CD1c-positive myeloid dendritic cell (primary cell): ENCODE measurements around the gene MEMO1.
"Not testable (repeated sequence)": the region's sequence is repeated elsewhere in the genome, so short reads cannot be mapped to it uniquely, and the experiment has no call there.

Experiments
- DNase-seq: peaks from one replicate; pipeline ENCODE4 v3.0.0-alpha.2; 2016; ENCODE audit errors: extremely low spot score

Gene MEMO1

DNA sequence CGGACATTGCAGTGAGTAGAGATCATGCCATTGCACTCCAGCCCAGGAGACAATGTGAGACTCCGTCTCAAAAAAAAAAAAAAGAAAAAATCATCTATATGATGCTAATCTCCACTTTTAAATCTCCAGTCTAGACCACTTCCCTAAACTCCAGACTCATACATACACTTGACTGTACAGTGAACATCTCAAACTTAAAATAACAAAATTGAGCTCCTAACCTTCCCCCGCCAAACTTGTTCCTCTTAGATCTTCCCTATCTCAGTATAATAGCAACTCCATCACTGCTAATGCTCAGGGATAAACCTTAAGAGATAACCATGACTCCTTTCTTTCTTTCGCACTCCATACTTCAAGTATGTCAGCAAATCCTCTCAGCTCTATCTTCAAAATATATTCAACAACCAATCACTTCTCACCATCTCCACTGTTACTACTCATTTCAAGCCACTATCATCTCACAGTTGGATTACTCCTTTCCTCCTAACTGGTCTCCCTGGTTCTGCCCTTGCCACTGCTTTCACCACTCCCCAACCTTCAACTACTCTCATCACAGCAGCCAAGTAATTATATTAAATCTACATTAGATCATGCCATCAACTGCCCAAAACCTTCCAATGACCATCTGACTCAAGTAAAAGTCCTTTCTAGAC is 12.0 kb downstream of the MEMO1 start:
- DNase-seq: peak; percentile 15

DNA sequence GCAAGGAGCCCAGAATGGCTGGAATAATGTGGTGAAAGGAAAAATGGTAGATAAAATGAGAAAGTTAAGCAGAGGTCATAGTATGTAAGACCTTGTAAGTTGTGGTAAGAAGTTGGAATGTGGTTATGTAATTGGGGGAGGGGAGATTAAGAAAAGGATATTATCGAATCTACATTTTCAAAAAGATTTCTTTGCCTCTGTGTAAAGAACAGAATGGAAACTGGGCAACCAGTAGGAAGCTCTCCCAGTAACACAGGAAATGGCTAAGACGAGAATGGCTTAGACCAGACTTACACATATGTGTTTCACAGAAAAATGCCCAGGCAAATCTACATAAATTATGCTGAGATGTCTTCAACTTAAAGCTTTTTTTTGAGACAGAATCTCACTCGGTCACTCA is 13.2 kb downstream of the MEMO1 start:
- no peak for DNase-seq

DNA sequence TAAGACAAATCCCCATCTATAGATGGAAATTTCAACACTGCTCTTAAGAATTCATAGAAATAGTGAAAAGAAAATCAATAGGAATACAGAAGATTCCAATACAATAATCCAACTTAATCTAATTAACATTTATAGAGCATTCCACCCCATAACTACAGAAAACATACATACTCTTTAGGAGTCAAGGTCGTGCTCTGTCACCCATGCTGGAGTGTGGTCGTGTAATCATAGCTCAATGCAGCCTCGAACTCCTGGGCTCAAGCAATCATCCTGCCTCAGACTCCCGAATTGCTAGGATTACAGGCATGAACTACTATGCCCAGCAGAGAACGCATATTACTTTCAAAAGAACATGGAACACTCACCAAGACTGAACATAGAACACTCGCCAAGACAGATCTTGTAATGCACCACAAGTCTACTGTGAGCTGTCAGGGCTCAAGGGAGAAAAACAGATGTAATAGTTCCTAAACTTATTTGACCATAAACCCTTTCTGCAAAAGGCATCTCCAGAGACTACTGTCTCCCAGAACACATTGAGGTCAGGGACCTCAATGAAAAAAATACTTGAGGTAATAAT is 14.1 kb downstream of the MEMO1 start:
- no peak for DNase-seq

DNA sequence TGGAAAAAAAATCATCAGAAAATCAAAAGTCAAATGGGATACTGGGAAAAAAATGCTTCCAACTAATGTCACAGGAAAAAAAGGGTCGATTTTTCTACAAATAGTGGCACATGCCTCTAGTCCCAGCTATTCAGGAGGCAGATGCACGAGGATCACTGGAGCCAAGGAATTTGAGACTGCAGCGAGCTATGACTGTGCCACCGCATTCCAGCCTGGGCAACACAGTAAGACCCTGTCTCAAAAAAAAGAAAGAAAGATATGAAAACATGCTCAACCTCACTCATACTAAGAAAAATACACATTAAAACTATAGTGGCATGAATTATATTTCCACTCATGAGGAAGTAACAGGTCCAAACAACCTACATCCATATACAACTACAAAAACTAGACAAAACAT is 17.9 kb downstream of the MEMO1 start:
- no peak for DNase-seq

DNA sequence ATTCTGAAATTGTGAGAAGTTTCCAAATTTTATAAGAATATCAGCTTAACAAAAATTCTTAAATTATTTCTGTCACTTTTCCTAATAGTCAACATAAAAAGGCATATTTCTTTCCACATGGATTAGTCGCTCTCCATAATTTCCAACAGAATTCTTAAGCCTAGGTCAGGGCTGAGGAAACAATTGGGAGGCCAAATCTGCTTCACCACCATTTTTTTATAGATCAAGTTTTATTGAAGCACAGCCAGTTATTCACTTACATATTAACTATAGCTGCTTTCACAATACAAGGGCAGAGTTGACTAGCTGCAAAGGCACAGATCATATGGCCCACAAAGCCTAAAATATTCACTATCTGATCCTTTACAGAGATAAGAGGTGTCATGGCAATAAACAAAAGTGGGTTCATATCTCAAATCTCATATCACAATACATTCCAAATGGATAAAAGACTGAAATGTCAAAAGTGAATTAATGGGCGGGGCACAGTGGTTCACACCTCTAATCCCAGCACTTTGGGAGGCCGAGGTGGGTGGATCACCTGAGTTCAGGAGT is 18.7 kb downstream of the MEMO1 start:
- DNase-seq: no peak

DNA sequence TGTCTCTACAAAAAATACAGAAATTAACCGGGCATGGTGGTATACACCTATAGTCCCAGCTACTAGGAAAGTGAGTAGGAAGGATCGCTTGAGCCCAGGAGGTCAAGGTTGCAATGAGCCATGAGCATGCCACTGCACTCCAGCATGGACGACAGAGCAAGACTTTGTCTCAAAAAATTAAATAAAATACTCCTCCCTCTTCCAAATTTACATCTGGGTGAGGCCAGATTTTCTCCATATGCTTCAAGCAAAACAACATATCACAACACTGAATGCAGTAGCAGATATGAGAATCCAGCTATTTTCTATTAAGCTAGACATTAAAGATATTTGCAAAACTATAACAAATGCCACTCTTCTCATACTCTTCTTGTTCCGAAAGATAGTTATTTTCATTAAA is 20.9 kb downstream of the MEMO1 start:
- no peak for DNase-seq

DNA sequence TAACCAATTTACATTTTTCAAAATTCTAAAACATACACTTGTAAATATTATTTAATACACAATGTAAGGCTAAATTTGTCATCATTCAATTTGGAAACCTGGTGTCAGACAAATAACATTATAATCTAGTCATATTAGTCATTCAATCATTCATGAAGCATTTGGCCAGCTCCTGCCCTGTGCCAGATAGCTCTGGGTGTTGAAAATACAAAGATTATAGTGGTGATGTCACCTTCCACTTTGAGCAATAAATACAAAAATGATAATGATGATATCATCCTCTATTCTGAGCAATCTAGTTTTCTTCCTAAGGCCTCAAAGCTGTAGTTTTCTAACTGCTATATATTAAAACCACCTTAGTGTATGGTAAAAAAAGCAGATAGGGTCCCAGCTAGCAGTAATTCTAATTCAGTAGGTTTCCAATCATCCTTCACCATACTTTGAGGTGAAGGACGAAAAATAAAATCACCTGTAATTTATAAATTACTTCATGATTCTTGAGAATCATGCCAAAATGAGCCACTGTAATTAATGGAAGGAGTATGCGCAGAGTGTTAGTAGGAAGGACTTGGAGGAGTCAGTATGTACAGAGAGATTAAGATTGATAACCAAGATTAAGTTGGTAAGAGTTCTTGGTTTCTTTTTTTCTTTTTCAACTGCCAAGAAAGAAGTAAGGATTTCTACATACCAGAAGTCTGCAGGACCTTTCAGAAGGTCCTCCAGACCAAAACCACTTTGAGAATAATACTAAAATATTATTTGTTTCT is 23.2 kb downstream of the MEMO1 start:
- no peak for DNase-seq

DNA sequence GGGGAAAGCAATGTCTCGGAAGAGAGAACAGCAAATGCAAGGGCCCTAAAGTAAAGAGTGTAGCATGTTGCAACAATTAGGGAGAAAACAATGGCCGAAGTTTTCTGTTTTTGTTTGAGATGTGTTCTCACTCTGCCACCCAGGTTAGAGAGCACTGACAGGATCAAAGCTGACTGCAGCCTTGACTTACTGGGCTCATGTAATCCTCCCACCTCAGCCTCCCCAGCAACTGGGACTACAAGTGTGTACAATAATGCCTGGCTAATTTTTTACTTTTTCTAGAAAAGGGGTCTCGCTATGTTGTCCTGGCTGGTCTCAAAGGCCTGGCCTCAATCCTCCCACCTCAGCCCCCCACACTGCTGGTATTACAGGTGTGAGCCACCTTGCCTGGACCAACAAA is 23.9 kb downstream of the MEMO1 start:
- no peak for DNase-seq

DNA sequence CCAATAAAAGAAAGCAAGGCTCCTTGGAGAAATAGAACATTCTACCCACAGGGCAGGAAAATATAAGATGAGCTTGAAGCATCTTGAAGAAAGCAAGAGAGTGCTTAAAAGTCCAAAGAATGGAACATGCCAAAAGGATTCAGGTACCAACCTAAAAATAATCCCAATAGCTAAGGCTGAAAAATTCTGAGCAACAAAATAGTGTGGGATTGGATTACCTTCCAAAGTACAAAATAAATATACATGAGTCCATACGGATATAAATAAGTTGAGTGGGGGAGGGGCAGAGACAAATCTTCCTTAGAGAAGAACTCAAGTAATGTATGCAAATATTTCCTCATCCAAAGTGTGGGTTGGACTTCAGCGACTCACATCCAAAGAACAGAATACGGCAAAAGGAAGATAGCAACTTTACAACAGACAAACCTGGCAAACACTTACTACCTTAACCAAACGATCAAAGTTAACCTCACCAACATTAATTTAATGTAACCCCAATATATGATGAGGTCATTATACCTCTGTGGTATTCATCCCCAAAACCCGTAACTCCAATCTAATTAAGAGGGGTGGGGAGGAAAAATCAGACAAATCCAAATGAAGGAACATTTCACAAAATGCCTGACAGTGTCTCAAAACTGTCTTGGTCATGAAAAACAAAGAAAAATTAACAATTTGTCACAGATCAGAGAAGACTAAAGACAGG is 26.9 kb downstream of the MEMO1 start:
- DNase-seq: no peak

DNA sequence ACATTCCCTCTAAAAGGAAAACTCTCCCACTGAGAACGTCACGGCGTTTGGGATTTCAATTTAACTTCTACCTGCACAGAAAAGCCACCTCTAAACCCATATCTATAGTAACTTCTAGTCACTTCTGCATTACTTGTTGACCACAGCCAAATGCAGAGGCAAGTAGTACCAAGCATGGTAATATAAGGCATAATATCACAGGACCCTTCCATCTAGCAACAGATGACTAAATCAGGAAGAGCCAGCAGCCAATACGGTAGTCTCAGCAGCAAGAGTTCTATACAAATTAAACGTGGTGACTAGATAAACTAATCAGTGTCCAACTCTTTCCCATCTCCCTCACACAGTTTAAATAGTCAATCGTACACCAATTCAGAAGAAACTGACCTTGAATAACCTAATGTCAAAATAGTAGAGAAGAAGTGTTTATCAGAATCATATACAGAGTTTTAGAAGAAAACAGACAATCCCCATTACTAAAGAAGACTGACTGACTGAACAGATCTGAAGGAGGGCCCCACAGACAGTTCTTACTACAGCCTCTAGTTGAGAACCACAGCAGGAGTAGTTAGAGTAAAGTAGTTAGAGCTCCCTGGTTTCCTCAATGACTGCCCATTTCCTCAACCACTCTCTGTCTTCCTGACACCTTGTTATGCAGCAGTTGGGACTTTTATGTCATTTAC is 30.0 kb downstream of the MEMO1 start:
- DNase-seq: peak; percentile 69

DNA sequence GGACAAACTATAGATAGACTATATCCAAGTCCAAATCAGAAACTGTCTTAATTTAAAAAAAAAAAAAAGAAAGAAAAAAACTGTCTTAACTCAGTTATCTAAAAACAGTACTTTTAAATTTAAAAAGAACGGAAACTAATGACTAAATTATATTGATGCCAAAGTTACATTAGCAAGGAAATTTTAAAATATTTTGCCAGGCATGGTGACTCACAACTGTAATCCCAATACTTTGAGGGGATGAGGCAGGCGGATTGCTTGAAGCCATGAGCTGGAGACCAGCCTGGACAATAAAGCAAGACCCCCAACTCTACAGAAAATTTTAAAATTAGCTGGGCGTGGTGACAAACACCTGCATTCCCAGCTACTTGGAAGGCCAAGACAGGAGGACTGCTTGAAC is 30.9 kb downstream of the MEMO1 start:
- no peak for DNase-seq

DNA sequence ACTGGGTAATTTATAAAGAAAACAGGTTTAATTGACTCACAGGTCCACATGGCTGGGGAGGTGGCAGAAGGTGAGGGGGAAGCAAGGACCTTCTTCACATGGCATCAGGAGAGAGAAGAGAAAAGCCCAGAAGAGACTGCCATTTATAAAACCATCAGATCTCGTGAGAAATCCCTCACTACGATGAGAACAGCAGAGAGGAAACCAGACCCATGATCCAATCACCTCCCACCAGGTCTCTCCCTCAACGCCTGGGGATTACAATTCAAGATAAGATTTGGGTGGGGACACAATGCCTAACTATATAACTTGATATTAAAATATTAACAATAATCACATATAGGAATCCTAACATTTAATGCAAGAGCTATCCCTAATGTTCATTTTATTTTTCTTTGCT is 31.8 kb downstream of the MEMO1 start:
- no peak for DNase-seq

DNA sequence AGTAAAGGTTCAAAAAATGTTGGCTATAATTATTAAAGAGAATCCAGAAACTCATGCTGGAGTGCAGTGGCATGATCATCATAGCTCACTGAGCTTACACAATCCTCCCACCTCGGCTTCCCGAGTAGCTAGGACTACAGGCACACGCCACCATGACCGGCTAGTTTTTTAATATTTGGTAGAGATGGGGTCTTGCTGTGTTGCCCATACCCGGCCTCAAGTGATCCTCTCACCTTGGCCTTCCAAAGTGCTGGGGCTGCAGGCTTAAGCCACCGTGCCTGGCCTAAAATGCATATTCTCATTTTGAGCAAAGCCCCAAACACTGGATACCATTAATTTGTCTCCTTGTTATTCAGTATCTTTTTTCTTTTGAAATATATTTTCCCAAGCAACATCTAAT is 32.4 kb downstream of the MEMO1 start:
- DNase-seq: no peak

DNA sequence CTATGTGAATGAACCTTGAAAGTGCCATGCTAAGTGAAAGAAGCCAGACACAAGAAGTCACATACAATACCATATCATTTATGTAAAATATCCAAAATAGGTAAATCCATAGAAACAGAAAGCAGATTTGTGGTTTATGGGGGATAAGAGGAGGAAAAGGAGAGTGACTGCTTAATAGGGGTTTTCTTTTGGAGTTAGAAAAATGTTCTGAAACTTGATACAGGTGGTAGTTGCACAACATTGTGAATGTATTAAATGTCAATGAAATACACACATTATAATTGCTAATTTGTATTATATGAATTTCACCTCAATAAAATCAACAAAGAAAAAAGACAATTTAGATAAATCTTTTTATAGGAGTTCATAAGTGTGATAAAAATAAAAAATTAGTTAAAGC is 37.1 kb downstream of the MEMO1 start:
- DNase-seq: no peak

DNA sequence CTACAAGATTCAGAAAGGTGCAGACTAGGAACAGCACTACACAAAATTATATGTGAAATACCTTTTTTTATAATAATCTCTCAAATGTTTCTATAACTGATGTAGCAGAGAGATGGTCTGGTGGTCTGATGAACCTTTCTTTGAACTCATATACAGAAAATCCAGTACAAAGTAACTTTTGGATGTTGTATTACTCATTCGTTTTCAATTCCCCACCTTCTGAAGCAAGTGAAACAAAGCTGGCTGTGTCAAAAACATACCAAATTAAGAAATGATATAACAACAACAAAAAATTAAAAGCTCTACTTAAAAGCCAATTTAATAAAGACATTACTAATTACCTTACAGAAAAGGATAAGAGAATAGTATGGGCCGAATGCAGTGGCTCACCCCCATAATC is 38.7 kb downstream of the MEMO1 start:
- no peak for DNase-seq

DNA sequence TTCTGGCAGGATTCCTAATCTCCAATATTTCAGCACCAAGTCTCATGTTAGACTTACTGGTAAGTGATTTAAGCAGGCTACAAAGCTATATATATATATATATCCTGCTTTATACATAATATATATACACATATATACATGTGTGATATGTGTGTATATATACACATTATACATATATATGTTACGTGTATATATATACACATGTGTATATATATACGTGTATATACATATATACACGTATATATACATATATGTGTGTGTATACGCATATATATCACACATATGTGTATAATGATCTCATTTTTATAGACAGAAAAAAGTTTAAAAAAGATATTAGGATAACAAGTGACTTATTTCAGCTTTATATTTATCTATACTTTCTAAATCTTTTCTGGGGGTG is 41.6 kb downstream of the MEMO1 start:
- no peak for DNase-seq

DNA sequence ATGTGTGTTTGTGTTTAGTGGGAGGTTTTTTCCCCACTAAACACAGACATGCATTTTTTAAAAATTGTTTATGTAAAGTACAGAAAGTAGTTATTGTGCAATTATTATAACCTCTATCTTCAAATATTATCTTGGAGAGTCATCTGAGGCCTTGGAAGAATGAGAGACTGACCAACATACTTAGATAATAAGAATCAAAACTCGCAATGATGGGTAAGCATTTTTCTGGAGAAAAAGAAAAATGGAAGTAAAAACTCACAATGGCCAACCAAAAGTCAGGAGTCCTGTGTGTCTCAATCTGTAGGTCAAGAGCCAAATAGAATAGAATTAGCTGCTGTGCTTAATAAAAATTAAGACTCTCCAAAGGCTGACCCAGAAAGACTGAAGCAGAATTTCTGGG is 43.0 kb downstream of the MEMO1 start:
- DNase-seq: no peak

DNA sequence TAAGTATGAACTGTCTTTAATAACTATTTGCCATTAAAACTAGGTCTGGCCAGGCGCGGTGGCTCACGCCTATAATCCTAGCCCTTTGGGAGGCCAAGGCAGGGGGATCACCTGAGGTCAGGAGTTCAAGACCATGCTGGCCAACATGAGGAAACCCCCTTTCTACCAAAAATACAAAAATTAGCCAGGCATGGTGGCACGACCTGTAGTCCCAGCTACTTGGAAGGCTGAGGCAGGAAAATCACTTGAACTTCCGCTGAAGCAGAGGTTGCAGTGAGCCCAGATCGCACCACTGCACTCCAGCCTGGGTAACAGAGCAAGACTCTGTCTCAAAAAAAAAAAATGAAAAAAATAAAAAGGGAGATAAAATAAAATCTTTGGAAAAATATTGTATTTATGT is 44.4 kb downstream of the MEMO1 start:
- not testable (repeated sequence) for DNase-seq

DNA sequence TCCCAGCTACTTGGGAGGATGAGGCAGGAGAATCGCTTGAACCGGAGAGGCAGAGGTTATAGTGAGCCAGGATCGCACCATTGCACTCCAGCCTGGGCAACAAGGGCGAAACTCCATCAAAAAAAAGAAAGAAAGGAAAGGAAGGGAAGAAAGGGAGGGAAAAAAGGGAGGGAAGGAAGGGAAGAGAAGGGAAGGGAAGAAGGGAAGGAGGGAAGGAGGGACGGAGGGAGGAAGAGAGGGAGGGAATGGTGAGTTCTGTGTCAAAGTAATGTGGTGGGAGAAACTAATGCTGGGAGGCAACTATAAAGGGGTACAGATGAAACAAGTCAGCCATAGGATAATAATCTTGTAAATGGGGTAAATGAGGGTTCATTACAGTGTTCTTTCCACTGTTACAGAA is 45.7 kb downstream of the MEMO1 start:
- DNase-seq: no peak

DNA sequence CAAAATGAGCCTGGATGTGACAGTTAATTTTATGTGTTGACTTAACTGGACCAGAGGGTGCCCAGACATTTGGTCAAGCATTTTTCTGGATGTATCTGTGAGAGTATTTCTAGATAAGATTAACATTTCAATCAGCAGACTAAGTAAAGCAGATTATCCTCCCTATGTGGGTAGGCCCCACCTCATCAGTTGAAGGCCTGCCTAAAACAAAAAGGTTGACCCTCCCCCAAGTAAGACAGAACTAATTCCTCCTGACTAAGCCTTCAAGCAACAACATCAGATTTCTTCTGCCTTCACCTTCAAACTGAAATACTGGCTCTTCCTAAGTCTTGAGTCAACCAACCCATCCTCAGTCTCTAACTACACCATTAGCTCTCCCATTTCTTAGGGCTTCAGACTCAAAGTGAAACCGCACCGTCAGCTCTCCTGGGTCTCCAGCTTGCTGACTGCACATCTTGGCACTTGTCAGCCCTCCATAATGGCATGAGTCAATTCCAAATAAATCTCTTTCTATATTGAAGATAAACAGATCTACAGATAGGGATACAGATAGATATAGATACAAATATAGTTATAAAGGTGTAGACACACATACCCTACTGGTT is 47.9 kb downstream of the MEMO1 start:
- DNase-seq: no peak

DNA sequence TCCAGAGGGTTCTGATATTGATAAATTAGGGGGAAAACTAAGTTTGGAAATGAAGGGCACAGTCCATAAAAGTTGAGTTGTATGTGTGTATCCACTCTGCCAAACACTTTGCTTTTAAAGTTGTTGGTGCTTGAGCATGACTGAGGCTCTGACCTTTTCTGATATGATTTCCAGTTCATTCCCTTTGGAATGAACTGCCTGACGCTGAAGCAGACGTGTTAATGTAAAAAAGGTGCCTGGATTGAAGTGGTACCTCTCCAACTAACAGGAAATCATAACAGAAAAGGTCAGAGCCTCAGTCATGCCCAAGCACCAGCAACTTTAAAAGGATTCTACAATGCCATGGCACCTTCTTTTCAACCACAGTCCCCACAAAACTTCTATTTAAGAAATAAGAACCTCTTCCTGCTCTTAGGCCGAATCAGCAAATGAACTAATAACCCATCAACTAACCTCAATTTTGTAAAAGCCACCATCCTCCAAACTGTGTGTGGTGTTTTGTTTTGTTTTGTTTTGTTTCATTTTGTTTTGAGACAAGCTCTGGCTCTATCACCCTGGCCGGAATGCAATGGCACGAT is 52.6 kb downstream of the MEMO1 start:
- no peak for DNase-seq
